Measurements from ENCODE around the gene SORCS2.

Gene SORCS2

DNA sequence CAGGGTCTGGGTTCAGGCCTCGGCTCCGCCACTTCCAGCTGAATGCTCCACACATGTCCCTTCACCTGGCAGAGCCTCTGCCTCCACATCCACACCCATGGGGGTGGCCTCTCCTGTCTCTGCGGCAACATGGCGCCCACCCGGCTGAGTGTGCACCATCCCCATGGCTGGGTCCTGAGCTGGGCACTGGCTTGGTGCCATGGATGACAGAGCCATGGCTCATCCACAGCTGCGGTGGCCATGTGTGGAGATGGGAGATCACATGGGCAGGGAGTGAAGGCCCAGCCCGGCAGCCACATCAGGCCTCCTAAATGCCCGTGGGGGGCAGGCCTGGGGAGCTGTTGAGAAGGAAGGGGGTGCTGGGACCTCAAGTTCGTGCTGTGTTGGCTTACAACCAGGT is 533.6 kb downstream of the SORCS2 start:
- no peak for DNase-seq

DNA sequence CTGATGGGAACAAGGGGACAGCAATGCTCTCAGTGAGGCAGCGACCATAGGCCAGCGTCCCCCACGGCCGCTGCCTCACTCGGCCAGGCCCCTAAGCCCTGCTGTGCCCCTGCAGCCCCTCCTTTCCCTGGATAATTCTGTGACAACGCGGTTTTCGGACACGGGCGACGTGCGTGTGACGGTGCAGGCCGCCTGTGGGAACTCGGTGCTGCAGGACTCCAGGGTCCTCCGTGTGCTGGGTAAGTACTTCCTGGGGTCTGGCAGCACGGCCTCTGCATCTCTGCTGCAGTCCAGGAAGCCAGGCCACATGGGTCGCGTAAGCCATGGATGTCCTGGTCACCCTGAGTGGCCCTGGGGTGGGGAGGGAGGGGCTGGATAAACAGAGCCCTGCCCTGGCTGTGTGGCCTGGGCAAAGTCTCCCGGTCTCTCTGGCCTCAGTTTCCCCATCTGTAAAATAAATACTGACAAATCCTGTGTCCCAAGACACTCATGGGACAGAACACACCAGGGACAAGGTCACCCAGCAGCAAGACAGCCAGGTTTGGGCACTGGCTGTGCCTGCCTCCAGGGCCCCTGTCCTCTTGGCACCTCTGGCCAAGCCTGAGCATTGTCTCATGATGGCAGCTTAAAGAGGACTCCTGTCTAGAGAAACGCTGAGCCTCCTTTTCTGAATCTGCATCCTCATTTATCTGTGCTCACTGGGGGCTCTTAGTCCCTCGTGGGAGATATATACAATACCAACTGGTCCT is 534.5 kb downstream of the SORCS2 start:
- no peak for DNase-seq

DNA sequence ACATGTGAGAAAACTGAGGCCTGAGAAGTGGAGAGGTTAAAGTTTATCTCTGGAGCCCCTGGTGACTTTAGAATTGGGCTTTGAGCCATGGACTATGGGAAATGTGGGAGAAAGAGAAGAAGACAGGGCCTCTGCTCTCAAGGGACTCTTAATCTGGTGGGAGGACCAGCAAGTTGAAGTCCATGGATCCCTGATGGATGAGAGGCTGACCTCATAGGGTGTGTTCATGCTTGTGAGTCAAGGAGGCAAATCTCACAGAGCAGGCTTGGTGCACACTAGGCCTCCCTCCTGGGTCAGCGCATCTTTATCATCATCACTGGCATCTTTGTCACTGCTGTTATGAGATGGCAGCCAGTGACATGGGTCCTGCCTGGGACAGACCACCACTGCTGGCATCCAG is 535.4 kb downstream of the SORCS2 start:
- no peak for DNase-seq

GRCh38 chr4:7731437-7731836 is 539.1 kb downstream of the SORCS2 start:
- DNase-seq = no peak

- DNase-seq = no peak
Measured at GRCh38 chr4:7732263-7732662, 539.9 kb downstream of the SORCS2 start.

DNA sequence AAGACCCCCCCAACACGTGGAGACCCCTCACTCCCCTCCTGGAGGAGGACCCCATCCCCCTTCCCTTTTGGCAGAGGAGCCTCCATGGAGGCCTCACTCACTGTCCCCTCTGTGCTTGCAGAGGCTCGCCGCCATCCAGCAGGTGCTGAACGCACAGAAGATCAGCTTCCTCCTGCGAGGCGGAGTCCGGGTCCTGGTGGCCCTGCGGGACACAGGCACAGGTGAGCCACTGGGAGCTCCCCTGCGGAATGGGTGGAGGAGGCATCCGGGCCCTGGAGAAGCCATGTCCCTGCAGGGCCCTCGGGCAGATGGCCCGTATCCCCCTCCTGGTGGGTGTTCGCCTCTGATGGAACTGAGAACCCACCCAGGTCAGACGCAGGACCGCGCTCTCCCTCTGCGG is 540.9 kb downstream of the SORCS2 start:
- DNase-seq = no peak

DNA sequence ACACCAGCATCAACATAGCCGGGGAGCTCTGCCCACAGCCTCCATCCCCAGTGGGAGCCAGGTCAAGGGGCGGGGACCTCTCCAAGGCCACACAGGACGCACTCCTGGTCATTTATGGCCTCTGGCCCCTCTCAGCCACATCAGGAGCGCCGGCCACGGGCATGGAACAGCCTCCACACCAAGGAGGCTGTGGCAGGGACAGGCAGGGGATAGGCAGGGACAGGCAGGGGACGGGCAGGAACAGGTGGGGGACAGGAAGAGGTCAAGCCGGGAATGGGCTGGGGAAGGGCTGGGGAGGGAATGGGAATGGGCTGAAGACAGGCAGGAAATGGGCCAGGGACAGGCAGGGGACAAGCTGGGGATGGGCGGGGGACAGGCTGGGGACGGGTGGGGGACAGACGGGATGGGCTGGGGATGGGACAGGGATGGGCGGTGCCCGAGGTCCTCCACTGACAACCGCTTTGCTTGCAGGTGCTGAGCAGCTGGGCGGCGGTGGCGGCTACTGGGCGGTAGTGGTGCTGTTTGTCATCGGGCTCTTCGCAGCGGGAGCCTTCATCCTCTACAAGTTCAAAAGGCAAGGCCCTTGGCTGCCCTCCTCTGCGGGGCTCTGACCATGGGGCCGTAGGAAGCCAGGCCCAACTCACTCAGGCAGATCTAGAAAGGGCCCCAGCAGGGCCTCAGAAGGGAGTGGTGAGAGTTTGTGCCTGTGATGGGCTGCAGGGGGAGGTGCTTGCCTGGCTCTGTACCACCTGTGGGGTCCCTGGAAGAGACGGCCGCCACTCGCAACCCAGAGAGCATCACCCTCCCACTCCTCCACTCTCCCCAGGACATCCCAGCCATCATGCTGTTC is 541.7 kb downstream of the SORCS2 start:
- DNase-seq = no peak

DNA sequence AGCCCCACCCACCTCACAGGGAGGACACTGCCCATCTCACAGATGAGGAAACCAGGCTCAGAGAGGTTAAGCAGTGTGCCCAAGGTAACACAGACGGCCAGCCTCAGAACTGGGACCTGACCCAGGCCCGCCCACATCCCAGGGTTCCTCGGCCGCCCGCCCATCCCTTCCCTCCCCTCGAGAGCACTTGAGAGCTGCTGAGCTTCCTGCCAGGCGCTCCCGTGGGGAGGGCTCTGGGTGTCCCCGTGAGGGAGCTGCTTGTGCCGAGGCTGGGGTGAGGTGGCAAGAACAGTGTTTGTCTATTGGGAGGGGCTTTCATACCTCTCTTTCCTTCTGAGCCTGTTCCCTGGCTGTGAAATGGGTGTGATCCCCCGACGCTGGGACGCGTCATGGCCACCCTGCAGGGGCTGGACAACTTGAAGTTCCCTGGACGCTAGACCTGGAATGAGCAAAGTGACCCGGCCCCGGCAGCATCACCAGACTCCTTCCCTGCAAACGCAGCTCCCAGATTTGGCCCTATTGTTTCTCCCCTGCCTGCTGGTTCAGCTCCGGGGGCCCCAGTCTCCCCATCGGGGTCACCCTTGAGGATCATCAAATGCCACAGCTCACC is 542.4 kb downstream of the SORCS2 start:
- no peak for DNase-seq

GRCh38 chr4:7735395-7735794 is 543.1 kb downstream of the SORCS2 start:
- DNase-seq = no peak

DNA sequence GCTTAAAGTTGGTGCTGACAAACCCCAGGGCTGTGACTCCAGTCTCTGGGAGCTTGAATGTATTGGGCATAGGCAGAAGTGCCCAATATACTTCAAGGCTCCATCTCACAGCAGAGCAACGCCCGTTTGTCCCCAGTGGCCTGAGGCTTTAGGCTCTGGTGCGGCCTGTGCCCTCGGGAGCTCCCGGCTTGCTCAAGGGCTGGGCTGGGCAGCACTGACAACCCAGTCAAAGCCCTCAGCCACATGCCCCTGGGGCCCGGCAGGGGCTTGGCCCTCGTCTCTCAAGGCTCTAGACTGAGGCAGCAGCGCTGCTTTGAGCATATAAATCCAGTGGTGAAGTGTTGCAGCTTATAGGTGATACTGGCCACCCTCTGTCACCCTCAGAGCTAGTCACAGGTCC is 543.6 kb downstream of the SORCS2 start:
- no peak for DNase-seq

DNA sequence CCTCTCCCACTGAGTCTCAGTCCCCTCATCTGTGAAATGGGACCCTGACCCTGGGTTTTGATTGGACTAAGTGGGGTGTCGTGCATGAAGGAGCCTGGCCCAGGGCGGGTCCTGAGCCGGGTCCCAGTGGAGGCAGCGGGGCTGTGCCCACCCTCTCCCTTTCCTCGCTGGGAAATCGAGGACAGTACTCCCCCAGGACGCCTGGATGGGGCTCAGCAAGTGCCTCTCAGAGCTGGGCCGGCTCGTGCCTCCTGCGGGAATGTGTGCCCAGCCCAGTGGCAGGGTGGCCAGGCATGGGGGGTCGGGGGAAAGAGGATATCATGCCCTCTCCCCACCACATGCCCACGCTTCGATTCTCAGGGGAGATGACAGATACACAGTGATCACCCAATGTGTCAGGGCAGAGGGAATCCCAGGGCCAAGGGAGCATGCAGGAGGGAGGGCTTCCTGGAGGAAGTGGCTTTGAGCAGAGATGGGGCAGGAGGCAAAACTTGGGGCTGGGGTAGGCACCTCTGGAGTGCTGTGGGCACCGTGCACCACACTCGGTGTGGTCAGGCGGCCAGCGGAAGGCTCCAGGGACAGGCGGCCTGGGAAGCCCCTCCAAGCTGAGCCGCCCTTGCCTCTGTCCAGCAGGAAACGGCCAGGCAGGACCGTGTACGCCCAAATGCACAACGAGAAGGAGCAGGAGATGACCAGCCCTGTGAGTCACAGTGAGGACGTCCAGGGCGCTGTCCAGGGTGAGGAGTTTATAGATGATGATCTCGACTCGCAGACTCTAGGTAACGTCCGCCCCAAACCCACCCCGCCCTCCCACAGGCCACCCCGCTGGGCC is 544.3 kb downstream of the SORCS2 start:
- no peak for DNase-seq

DNA sequence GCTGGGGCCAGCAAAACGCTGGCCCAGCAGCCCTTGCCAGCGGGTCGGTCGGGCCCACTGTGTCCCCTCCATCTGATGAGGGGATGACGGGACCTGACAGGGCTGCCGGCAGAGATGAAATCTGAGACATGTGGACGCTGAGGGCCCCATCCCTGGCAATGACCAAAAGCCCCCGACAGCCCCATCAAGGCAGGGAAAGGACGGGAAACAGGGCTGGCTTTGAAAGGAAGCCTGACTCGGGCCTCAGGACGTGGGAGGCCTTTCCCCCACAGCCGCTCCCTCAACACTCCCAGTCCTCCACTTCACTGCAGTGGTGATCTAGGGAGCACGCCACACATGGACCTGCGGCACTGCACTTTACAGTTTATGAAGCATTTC is 544.9 kb downstream of the SORCS2 start:
- DNase-seq = no peak

DNA sequence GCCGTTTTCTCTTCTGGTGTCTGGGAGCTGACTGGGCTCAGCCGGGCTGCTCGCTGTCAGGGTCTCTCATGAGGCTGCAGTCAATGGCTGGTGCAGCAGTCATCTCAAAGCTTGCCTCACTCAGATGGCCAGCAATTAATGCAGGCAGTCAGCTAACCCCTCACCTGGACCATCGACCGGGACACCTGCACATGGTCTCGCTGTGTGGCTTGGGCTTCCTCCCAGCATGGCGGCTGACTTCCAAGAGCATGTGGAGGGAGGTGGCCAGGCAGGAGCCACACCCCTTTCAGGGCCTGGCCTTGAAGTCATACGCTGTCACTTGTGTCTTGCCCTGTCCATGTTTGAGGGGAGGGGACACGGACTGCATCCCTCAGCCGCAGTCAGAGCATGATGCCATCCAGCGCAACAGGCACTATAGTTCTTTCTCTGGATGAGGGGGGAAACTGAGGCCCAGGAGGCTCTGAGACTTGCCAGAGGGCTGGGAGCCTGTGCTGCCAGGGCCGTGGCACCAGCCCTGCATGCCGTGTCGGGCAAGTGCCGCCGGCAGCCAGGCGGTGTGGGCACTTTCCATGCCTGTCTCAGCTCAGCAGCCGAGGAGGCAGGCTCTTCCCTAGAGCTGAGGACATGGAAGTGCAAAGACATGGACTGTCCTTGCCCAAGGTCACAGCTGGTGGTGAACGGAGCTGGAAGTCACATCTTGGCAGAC is 545.6 kb downstream of the SORCS2 start:
- no peak for DNase-seq

DNA sequence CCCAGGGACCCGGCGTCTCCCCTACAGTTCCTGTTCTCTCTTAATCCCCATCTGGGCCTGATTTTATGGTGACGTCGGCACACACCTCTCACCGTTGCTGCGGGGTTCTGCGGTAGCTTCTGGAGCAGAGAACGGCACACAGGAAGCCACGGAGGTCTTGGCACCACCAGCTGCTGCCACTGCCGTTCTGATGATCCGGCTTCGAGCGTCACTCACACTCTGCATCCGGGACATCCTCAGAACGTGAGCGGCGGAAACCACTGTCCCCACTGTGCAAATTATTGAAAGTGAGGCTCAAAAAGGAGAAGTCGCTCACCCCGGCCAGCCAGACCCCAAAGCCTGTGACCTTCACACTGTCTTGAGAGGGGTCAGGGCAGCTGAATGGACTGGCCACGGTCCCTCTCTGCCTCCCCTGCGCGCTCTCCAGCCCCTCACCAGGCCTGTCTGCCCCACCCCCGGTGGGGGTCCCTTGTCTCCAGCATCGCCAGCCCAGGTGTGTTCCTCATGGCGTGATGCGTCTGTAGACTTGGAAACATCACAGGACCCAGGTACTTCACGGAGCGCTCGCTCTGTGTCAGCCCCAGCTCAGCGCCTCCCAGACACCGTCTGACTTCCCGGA is 546.2 kb downstream of the SORCS2 start:
- DNase-seq = no peak

DNA sequence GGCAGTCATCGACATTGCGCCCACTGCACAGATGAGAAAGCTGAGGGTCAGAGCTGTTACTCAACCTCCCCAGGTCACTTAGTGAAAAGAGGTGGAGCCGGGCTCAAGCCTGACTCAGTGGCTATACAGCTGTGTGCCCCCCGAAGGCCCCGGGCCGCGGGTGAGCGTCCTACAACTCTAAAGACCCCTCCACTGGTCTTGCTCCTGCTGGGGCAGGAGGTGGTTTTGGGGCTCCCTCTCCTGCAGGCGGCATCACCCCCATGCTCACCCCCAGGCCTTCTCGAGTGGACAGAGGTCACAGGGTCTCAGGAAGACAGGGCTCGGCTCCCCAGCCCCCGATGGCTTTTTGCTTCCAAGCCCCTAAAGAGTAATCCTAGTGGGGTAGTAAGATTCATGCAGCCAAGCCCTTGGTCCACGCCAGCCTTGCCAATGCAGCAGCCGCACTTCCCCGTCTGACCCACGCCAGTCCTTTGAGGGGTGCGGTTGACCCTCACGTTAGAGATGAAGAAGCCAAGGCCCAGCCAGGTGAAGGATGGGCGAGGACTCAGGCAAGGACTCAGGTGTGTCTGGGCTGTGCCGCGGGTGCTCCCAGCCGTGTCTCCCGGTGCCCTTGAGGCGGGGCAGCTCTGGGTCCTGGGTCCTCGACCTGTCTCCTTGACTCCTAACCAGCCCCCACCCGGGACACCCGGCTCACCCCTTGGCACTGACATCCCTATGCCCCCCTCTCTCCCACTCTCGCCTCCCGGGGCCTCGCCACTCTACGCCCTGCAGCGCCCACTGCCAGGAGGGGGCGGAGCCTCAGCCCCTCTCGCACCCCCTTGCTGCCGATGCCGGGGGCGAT is 547.0 kb downstream of the SORCS2 start:
- no peak for DNase-seq

- no peak for DNase-seq
Measured at GRCh38 chr4:7739918-7740865, 547.9 kb downstream of the SORCS2 start.

DNA sequence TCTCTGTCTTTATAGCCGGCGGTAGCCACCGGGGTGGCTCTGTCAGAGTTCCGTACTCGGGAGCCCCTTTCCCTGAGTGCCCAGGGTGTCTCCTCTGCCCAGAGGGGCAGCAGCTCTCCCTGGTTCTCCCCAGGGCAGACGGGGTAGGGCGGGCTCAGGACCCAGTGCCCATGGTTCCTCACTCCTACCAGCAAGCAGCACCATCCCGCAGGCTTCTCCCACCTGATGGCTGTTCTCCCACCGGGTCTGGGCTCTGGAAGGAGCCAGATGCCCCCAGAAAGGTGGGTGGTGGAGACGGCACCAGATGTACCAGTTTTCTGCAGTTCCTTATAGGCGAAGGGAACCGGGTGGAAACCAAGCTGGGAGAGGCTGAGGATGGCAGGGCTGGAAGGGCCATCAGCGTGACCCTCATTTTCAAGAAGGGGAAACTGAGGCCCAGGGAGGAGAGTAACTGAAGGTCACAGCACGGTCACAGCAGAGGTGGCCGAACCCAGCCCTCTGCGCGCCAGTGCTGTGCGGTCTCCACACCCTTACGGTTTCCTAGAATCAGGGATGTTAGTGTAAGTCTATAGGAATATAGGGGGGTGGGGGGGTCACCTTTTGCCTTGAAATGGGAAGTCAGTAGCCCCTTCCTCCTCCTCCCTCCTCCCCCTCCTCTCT is 548.7 kb downstream of the SORCS2 start:
- no peak for DNase-seq

DNA sequence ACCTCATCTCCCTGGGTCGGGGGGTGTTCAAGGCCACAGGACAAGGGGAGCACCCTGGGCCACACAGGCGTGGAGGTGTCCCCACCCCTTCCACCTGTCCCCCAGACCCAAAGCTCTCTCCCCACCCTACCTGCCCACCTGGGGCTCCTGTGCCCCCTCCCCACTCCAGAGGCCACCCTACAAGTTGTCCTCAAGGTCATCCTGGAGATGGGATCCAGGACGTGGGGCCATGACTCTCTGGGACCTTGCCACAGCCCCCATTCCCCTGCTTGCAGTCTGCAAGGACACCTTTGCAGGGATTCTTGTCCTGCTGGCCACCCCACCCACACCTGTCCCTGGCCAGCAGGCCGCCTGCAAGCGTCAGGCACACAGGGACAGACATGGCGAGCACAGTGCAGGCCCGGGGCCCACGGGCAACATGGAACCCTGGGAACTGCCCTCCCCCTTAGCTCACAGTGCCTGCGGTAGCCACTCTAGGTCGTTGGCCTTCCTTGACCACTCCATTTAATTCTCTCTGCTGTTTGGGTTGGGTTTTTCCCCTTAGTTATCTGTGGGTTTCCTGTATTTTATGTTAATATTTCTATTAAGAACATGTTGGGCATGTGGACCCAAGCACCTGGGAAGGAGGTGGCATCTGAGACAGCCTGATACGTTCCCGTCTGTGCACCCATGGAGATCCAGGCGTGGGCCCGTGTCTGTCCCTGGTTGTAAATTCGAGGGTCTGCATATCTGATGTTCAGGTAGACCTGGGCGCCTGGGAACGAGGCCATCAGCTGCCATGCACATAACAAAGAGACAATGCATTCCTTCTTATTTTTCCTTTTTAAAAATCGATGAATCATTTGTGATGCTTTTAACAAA is 549.8 kb downstream of the SORCS2 start:
- no peak for DNase-seq

Data from effector CD4-positive, alpha-beta T cell (primary cell).